Thyroid gland (tissue), 4 donors: ENCODE results near the gene NTN1. TPM values are rescaled to one million over a fixed set of nuclear protein-coding genes. Genes with fewer than 3 reads are reported as not detected.
"Not testable (repeated sequence)": the region's sequence is repeated elsewhere in the genome, so short reads cannot be mapped to it uniquely, and the experiment has no call there.

Experiments used
- DNase-seq, 2 donors: peaks; one replicate each; pipeline ENCODE4 v3.0.0-alpha.2; 2019
- H3K27ac ChIP-seq, 3 donors: fragments of 200-600 bp; sonication (generic); 1 replicate in 2 of 3; 2 replicates in 1 of 3; pipeline ENCODE4 v1.5.1; 2016 to 2019; ENCODE audit warnings: mild to moderate bottlenecking in 1 of 3, moderate library complexity in 1 of 3
- H3K27me3 ChIP-seq: fragments of 200-600 bp; sonication (generic); one replicate; pipeline ENCODE4 v1.5.1; 2019
- H3K36me3 ChIP-seq, 2 donors: fragments of 200-600 bp; sonication (generic); one replicate each; pipeline ENCODE4 v1.5.1; 2016 to 2019
- H3K4me1 ChIP-seq, 2 donors: fragments of 200-600 bp; sonication (generic); one replicate each; pipeline ENCODE4 v1.5.1; 2017 to 2019
- H3K4me3 ChIP-seq, 3 donors: fragments of 200-600 bp; sonication (generic); replicated peaks in 1 of 3; 1 replicate in 2 of 3; 2 replicates in 1 of 3; pipeline ENCODE4 v1.5.1; 2016; ENCODE audit warnings: mild to moderate bottlenecking in 1 of 3
- H3K9me3 ChIP-seq: fragments of 200-600 bp; sonication (generic); one replicate; pipeline ENCODE4 v1.5.1; 2017
- CTCF ChIP-seq, 6 experiments: fragments of 200-600 bp in 3 of 6; fragments of 450-650 bp in 3 of 6; sonication (generic) in 3 of 6; IDR thresholded peaks; one replicate each; pipeline ENCODE4 v1.5.1; 2016 to 2019; ENCODE audit warnings: antibody characterized with exemption in 6 of 6, mild to moderate bottlenecking in 2 of 6, inconsistent platforms in 1 of 6, moderate library complexity in 1 of 6
- POLR2A ChIP-seq, 2 donors: fragments of 450-650 bp; IDR thresholded peaks; one replicate each; pipeline ENCODE4 v1.6.1; 2017; ENCODE audit warnings: antibody characterized with exemption in 2 of 2, mild to moderate bottlenecking in 2 of 2, moderate library complexity in 1 of 2
- WGBS, 2 donors: methylation state at CpG; one replicate each; pipeline ENCODE4 v1.1.5; 2017; 5-methylcytosine and 5-hydroxymethylcytosine counted together
- intact Hi-C: fragments of 100-400 bp; cut with DNase I; formaldehyde crosslinking; loops from one replicate; pipeline ENCODE4 v1.15.1; 2023
- total RNA-seq, 4 donors: library from RNA; depleted of rRNA; stranded (reverse); fragments of >200 nt; gene quantifications; one replicate each; pipeline ENCODE4 v1.2.3, GENCODE V29; 2016

Gene NTN1
- total RNA-seq, 4 donors from 2014 or later, result 4.1 to 9.2 (median 7.1) TPM

DNA sequence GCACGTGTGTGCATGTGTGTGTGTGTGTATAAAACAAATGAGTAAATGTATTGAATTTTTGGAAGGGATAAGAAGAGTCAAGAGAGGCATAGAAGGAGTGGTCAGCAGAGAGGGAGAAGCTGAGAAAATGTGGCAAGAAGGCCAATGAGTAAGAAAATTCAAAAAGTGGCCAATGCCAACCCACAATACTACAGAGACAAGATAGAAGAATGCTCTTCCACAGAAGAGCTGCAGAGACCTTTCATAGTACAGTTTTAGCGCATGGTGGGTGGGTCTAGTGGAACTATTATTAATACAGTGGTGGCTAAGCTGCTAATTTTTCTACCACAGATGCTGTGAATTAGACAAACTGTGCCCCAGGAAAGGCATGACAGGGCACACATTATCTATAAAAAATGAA is 233.5 kb downstream of the NTN1 start:
- DNase-seq, result no peak
- Histone ChIP-seq H3K27ac (no peak overlapping the region), H3K9me3 (no peaks in the 10 kb centered on the region), H3K27me3 (no peaks in the 10 kb centered on the region), H3K36me3 (no peaks in the 10 kb centered on the region), H3K4me1 (peaks cover 0 to 20% of the 10 kb centered on the region in 2 donors), H3K4me3 (no peak overlapping the region)
- no peak for TF ChIP-seq POLR2A (IDR thresholded peaks at IDR 0.05)
- no peak for TF ChIP-seq CTCF (IDR thresholded peaks at IDR 0.05)
- 47 to 92% methylated on average over 2 of the region's 2 CpGs for WGBS, 2 donors
- intact Hi-C loops, result no loop called here

DNA sequence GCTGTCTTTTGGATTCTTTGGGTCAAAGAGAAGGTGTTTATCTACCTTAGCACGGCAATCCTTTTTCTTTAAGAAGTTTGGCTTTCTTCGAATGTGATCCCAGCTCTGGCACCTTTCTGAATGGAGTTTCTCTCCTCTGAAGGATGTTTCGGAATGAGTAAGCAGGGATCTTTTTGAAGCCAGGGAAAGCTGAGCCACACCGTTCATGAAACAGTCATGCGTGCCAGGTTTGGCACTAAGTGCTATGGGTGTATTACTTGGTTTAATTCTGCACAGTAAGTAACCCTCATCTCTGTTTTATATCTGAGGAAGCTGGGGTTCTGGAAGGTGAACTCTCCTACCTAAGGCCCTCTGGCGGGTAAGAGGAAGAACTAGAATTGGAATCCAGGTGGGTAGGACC is 234.5 kb downstream of the NTN1 start:
- no peak overlapping the region for H3K27ac ChIP-seq
- H3K4me3 ChIP-seq, result no peak overlapping the region
- no peak for TF ChIP-seq POLR2A (IDR thresholded peaks at IDR 0.05)
- no peak for TF ChIP-seq CTCF (IDR thresholded peaks at IDR 0.05)
- H3K36me3 ChIP-seq, result no peaks in the 10 kb centered on the region
- intact Hi-C loops, result no loop called here
- no peaks in the 10 kb centered on the region for H3K9me3 ChIP-seq
- 42 to 55% methylated on average over 6 of the region's 6 CpGs for WGBS, 2 donors
- no peaks in the 10 kb centered on the region for H3K27me3 ChIP-seq
- H3K4me1 ChIP-seq, result peaks cover 0 to 20% of the 10 kb centered on the region in 2 donors
- peak; percentile 52 to 63 for DNase-seq

DNA sequence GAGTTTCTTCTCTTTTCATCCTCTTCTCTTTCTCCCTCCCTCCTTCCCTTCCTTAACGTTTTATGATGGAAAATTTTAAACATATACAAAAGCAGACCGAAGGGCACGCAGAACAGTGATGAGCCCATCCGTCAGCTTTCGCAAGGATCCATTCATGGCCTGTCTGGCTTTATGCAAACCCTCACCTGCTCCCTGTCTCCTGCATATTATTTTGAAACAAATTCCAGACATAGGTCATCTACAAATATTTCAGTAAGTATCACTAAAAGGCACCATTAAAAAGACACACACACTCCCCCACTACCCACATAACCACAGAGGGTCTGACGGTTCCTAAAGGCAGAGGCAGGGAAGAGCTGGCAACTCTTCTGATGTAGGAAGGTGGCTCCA is 235.0 kb downstream of the NTN1 start:
- Histone ChIP-seq H3K4me3 (no peak overlapping the region), H3K9me3 (no peaks in the 10 kb centered on the region), H3K36me3 (no peaks in the 10 kb centered on the region), H3K27me3 (no peaks in the 10 kb centered on the region), H3K27ac (no peak overlapping the region), H3K4me1 (peaks cover 0 to 20% of the 10 kb centered on the region in 2 donors)
- no peak for TF ChIP-seq CTCF (IDR thresholded peaks at IDR 0.05)
- TF ChIP-seq POLR2A (IDR thresholded peaks at IDR 0.05), result no peak
- 91 to 93% methylated on average over 6 of the region's 6 CpGs for WGBS, 2 donors
- intact Hi-C loops, result no loop called here
- no peak for DNase-seq

GRCh38 chr17:9256751-9257629 is 235.7 kb downstream of the NTN1 start:
- Histone ChIP-seq H3K9me3 (no peaks in the 10 kb centered on the region), H3K27me3 (no peaks in the 10 kb centered on the region), H3K27ac (no peak overlapping the region), H3K4me1 (peaks cover 0 to 20% of the 10 kb centered on the region in 2 donors), H3K4me3 (no peak overlapping the region), H3K36me3 (no peaks in the 10 kb centered on the region)
- TF ChIP-seq CTCF (IDR thresholded peaks at IDR 0.05) (no peak), POLR2A (IDR thresholded peaks at IDR 0.05) (no peak)
- peak in 1 of 2 donors; percentile 11 for DNase-seq
- WGBS, 2 donors, result 54 to 62% methylated on average over 19 of the region's 19 CpGs
- intact Hi-C loops, result no loop called here

GRCh38 chr17:9257630-9257965 is 236.3 kb downstream of the NTN1 start:
- 91 to 94% methylated on average over 9 of the region's 9 CpGs for WGBS, 2 donors
- H3K27me3 ChIP-seq, H3K36me3 ChIP-seq, DNase-seq, H3K9me3 ChIP-seq, intact Hi-C loops, H3K27ac ChIP-seq, H3K4me3 ChIP-seq: not testable (repeated sequence)
- peaks cover 0 to 20% of the 10 kb centered on the region in 2 donors for H3K4me1 ChIP-seq
